GM19468 (cell line): ENCODE results near the gene MAPK4.
"Not testable (repeated sequence)": the region's sequence is repeated elsewhere in the genome, so short reads cannot be mapped to it uniquely, and the experiment has no call there.

ENCODE experiments used
- ATAC-seq: cut with Tn5 transposase; IDR thresholded peaks from one replicate; pipeline ENCODE4 v1.9.1; 2021; ENCODE audit warnings: mild to moderate bottlenecking, moderate library complexity, moderate number of reproducible peaks; ENCODE audit not compliant: unreplicated experiment; ENCODE audit errors: extremely low read depth

MAPK4 gene

GRCh38 chr18:50573196-50573595 lies 13.3 kb downstream of the MAPK4 start:
- not testable (repeated sequence) for ATAC-seq

- ATAC-seq = no peak
These were observed 13.8 kb downstream of the MAPK4 start for GRCh38 chr18:50573679-50574078.

GRCh38 chr18:50578030-50578429 lies 18.1 kb downstream of the MAPK4 start:
- no peak for ATAC-seq

- ATAC-seq = no peak
These were observed 18.8 kb downstream of the MAPK4 start for GRCh38 chr18:50578651-50579050.

GRCh38 chr18:50579061-50579774 lies 19.3 kb downstream of the MAPK4 start:
- no peak for ATAC-seq

- ATAC-seq = no peak
These were observed 21.6 kb downstream of the MAPK4 start for GRCh38 chr18:50581517-50581916.

- ATAC-seq = no peak
These were observed 22.6 kb downstream of the MAPK4 start for GRCh38 chr18:50582500-50582899.

GRCh38 chr18:50586710-50587109 lies 26.8 kb downstream of the MAPK4 start:
- no peak for ATAC-seq

GRCh38 chr18:50590593-50590992 lies 30.7 kb downstream of the MAPK4 start:
- no peak for ATAC-seq

- ATAC-seq = no peak
These were observed 34.1 kb downstream of the MAPK4 start for GRCh38 chr18:50594012-50594411.

GRCh38 chr18:50594942-50595341 lies 35.1 kb downstream of the MAPK4 start:
- ATAC-seq = no peak

GRCh38 chr18:50602466-50602865 lies 42.6 kb downstream of the MAPK4 start:
- no peak for ATAC-seq

- ATAC-seq = no peak
These were observed 46.7 kb downstream of the MAPK4 start for GRCh38 chr18:50606609-50607008.

- no peak for ATAC-seq
These were observed 47.6 kb downstream of the MAPK4 start for GRCh38 chr18:50607378-50607926.

GRCh38 chr18:50609171-50609570 lies 49.3 kb downstream of the MAPK4 start:
- not testable (repeated sequence) for ATAC-seq

GRCh38 chr18:50610349-50610748 lies 50.5 kb downstream of the MAPK4 start:
- ATAC-seq = no peak

GRCh38 chr18:50611529-50611941 lies 51.6 kb downstream of the MAPK4 start:
- no peak for ATAC-seq

GRCh38 chr18:50614838-50615237 lies 55.0 kb downstream of the MAPK4 start:
- ATAC-seq = no peak

GRCh38 chr18:50616484-50617048 lies 56.7 kb downstream of the MAPK4 start:
- no peak for ATAC-seq

- ATAC-seq = no peak
These were observed 60.0 kb downstream of the MAPK4 start for GRCh38 chr18:50619861-50620275.

GRCh38 chr18:50620319-50620718 lies 60.4 kb downstream of the MAPK4 start:
- no peak for ATAC-seq

GRCh38 chr18:50621366-50621765 lies 61.5 kb downstream of the MAPK4 start:
- no peak for ATAC-seq
